BLaER1 treated with 17β-estradiol and CSF1 and Interleukin-3, amounts not matched to agents 10 nM and 100 nM (cell line): ENCODE measurements around the gene TSBP1.

Experiments
- H3K27ac ChIP-seq, 11 experiments: shearing (Covaris generic); formaldehyde crosslinking; 2 replicates each; pipeline ENCODE4 v1.8.1; 2022
- H3K27me3 ChIP-seq, 11 experiments: shearing (Covaris generic); formaldehyde crosslinking; 2 replicates each; pipeline ENCODE4 v1.8.1; 2022
- H3K36me3 ChIP-seq, 11 experiments: shearing (Covaris generic); formaldehyde crosslinking; 2 replicates each; pipeline ENCODE4 v1.8.1; 2022
- H3K4me1 ChIP-seq, 10 experiments: shearing (Covaris generic); formaldehyde crosslinking; 2 replicates each; pipeline ENCODE4 v1.8.1; 2022
- H3K4me2 ChIP-seq, 11 experiments: shearing (Covaris generic); formaldehyde crosslinking; 2 replicates each; pipeline ENCODE4 v1.8.1; 2022
- H3K4me3 ChIP-seq, 10 experiments: shearing (Covaris generic); formaldehyde crosslinking; 2 replicates each; pipeline ENCODE4 v1.8.1; 2022
- H3K9ac ChIP-seq, 11 experiments: shearing (Covaris generic); formaldehyde crosslinking; 2 replicates each; pipeline ENCODE4 v1.8.1; 2022
- H3K9me3 ChIP-seq, 11 experiments: shearing (Covaris generic); formaldehyde crosslinking; replicated peaks in 1 of 11; 2 replicates each; pipeline ENCODE4 v1.8.1; 2022
- H4K20me1 ChIP-seq, 11 experiments: shearing (Covaris generic); formaldehyde crosslinking; 2 replicates each; pipeline ENCODE4 v1.8.1; 2022
- Cebpa-rat ChIP-seq, 11 experiments: shearing (Covaris generic); IDR thresholded peaks; 2 replicates each; pipeline ENCODE4 v1.8.1; 2022

TSBP1 gene

DNA sequence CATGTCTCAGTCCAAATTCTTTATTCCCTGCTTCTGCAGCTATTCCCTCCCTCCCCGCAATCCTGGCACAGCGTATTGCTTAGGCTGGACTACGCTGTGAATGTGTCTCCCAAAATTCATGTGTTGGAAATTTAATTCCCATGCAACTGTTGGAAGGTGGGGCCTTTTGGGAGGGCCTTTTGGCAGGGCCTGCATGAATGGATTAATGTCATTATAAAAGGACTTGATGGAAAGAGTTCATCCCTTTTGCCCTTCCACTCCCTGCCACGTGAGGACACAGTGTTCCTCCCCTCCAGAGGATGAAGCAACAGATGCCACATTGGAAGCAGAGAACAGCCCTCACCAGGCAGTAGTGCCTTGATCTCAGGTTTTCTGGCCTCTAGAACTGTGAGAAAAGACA lies 127.4 kb downstream of the TSBP1 start:
- Histone ChIP-seq H3K27me3 (no peaks in the 10 kb centered on the region), H3K27ac (no peak overlapping the region), H3K9me3 (peaks cover 9 to 19% (median 14%) of the 10 kb centered on the region in 11 experiments), H3K4me3 (no peak overlapping the region), H3K36me3 (no peaks in the 10 kb centered on the region), H3K4me1 (peaks cover 0 to 12% (median 7%) of the 10 kb centered on the region in 10 experiments; a peak in 9 of 20 replicates), H4K20me1 (no peaks in the 10 kb centered on the region), H3K9ac (peak overlapping the region in 1 of 11 experiments; percentile 50; a peak in 1 of 22 replicates), H3K4me2 (peak overlapping the region in 8 of 11 experiments; percentile 27 to 50 (median 42); a peak in 8 of 22 replicates)
- no peak for TF ChIP-seq Cebpa-rat (IDR thresholded peaks at IDR 0.05)
